H1 (cell line): ENCODE results near the gene RBM19. TPM values are rescaled to one million over a fixed set of nuclear protein-coding genes. Genes with fewer than 3 reads are reported as not detected.

Experiments used
- ATF3 ChIP-seq: IDR thresholded peaks from 2 replicates; pipeline ENCODE4 v1.6.1; 2011; ENCODE audit warnings: low read depth, mild to moderate bottlenecking, low read length; ENCODE audit not compliant: insufficient read depth
- CHD7 ChIP-seq: fragments of 300-600 bp; sonication (generic); IDR thresholded peaks from 2 replicates; pipeline ENCODE4 v1.7.1; 2012; ENCODE audit warnings: low read length, moderate library complexity, mild to moderate bottlenecking, inconsistent platforms; ENCODE audit not compliant: insufficient replicate concordance
- EP300 ChIP-seq, 2 experiments: IDR thresholded peaks; 1 replicate in 1 of 2; 2 replicates in 1 of 2; pipeline ENCODE4 v1.6.1; 2011 to 2012; ENCODE audit warnings: low read depth in 2 of 2, low read length in 2 of 2, mild to moderate bottlenecking in 2 of 2, borderline replicate concordance in 1 of 2, inconsistent platforms in 1 of 2, moderate library complexity in 1 of 2
- EZH2 ChIP-seq: fragments of 200-600 bp; sonication (generic); IDR thresholded peaks from 2 replicates; pipeline ENCODE4 v1.7.1; 2012; ENCODE audit warnings: low read depth, mild to moderate bottlenecking, moderate library complexity, low read length, inconsistent platforms; ENCODE audit not compliant: severe bottlenecking
- GABPA ChIP-seq: IDR thresholded peaks from 2 replicates; pipeline ENCODE4 v1.6.1; 2011; ENCODE audit warnings: mild to moderate bottlenecking, low read length, moderate library complexity, borderline replicate concordance; ENCODE audit not compliant: insufficient read depth
- JUND ChIP-seq: IDR thresholded peaks from 2 replicates; pipeline ENCODE4 v1.6.1; 2011; ENCODE audit warnings: mild to moderate bottlenecking, improper control_type of control experiment, low read length
- POLR2AphosphoS5 ChIP-seq: IDR thresholded peaks from 2 replicates; pipeline ENCODE4 v1.6.1; 2011; ENCODE audit warnings: low read depth, low read length
- SP2 ChIP-seq: IDR thresholded peaks from 2 replicates; pipeline ENCODE4 v1.6.1; 2012; ENCODE audit warnings: mild to moderate bottlenecking, low read length, inconsistent platforms
- TAF1 ChIP-seq: IDR thresholded peaks from 2 replicates; pipeline ENCODE4 v1.6.1; 2011; ENCODE audit warnings: mild to moderate bottlenecking, low read depth, low read length
- USF2 ChIP-seq: IDR thresholded peaks from 2 replicates; pipeline ENCODE4 v1.6.1; 2011; ENCODE audit warnings: low read length, improper control_type of control experiment
- polyA plus RNA-seq, 7 experiments: library from polyadenylated mRNA; depleted of rRNA in 3 of 7; stranded (reverse) in 5 of 7; unstranded in 2 of 7; fragments of >200 nt in 5 of 7; fragments of 200-250 nt in 2 of 7; gene quantifications; 1 replicate in 5 of 7; 2 replicates in 1 of 7; 4 replicates in 1 of 7; pipeline versions ENCODE4 v1.2.1 to v1.2.3, GENCODE V29; 2011 to 2013; ENCODE audit warnings: missing spikeins in 2 of 7, mixed read lengths in 2 of 7
- total RNA-seq: library from RNA; stranded (reverse); fragmentation: NEBNext Ultra II Directional; extraction: Animal tissue kit (Norgen Biotek cat#: 25700); gene quantifications from 2 replicates; pipeline ENCODE4 v1.2.1, GENCODE V29; 2021

RBM19 gene
- total and polyA plus RNA-seq, 2 of the 8 experiments (the other 6 are each of a cell fraction or from before 2014, with no cell fraction given), result 23.4 to 61.9 TPM

GRCh38 chr12:113818833-113819232, 147.3 kb downstream of the RBM19 start (continued):
- TF ChIP-seq CHD7 (no peak), TAF1 (no peak), EZH2 (no peak), POLR2AphosphoS5 (no peak), JUND (no peak), EP300 (IDR thresholded peaks at IDR 0.05; ENCODE audit: borderline replicate concordance in 1 of 2, low read depth in 2 of 2, low read length in 2 of 2) (no peak), SP2 (no peak), ATF3 (no peak), USF2 (no peak), GABPA (no peak)
